GM12864 (cell line): ENCODE data around the gene TPGS1.

Experiments used
- DNase-seq: peaks from one replicate; pipeline ENCODE4 v3.0.0-alpha.2; 2011; ENCODE audit warnings: low read depth
- H3K4me3 ChIP-seq: 2 replicates; pipeline ENCODE4 v1.5.1; 2011; ENCODE audit warnings: mild to moderate bottlenecking, low read depth, low read length, control low read depth
- CTCF ChIP-seq: IDR thresholded peaks from 2 replicates; pipeline ENCODE4 v1.5.1; 2011; ENCODE audit warnings: low read depth, mild to moderate bottlenecking, moderate library complexity, low read length, control low read depth, inconsistent platforms; ENCODE audit errors: missing control alignments

Gene TPGS1

GRCh38 chr19:494171-495080, 12.9 kb upstream of the TPGS1 start:
- no peak for DNase-seq
- no peak overlapping the region for H3K4me3 ChIP-seq
- no peak for TF ChIP-seq CTCF

- TF ChIP-seq CTCF: no peak
- no peak overlapping the region for H3K4me3 ChIP-seq
- no peak for DNase-seq
Measured at GRCh38 chr19:495081-495401, 12.3 kb upstream of the TPGS1 start.

GRCh38 chr19:495402-496111, 11.7 kb upstream of the TPGS1 start:
- no peak overlapping the region for H3K4me3 ChIP-seq
- TF ChIP-seq CTCF: peak; percentile 75
- no peak for DNase-seq

GRCh38 chr19:496112-496665, 11.1 kb upstream of the TPGS1 start, which contains the start of gene MADCAM1:
TSS of gene MADCAM1 (plus strand) at chr19:496486. CDS start at chr19:496500, 14 bp downstream.
- TF ChIP-seq CTCF: no peak
- DNase-seq: no peak
- no peak within 1 kb of the TSS for H3K4me3 ChIP-seq

- TF ChIP-seq CTCF: no peak
- H3K4me3 ChIP-seq: no peak overlapping the region
- DNase-seq: no peak
Measured at GRCh38 chr19:496986-497385, 10.3 kb upstream of the TPGS1 start.

- DNase-seq: no peak
- no peak for TF ChIP-seq CTCF
- H3K4me3 ChIP-seq: no peak overlapping the region
Measured at GRCh38 chr19:497491-497868, 9.8 kb upstream of the TPGS1 start.
